Cortex of kidney (tissue), 1 donor: ENCODE results near the gene EXTL1.
"Not testable (repeated sequence)": the region's sequence is repeated elsewhere in the genome, so short reads cannot be mapped to it uniquely, and the experiment has no call there.

ENCODE experiments used
- DNase-seq: peaks from one replicate; lab custom pipeline; 2025; lab: John Stamatoyannopoulos, UW

EXTL1 gene, protein sequence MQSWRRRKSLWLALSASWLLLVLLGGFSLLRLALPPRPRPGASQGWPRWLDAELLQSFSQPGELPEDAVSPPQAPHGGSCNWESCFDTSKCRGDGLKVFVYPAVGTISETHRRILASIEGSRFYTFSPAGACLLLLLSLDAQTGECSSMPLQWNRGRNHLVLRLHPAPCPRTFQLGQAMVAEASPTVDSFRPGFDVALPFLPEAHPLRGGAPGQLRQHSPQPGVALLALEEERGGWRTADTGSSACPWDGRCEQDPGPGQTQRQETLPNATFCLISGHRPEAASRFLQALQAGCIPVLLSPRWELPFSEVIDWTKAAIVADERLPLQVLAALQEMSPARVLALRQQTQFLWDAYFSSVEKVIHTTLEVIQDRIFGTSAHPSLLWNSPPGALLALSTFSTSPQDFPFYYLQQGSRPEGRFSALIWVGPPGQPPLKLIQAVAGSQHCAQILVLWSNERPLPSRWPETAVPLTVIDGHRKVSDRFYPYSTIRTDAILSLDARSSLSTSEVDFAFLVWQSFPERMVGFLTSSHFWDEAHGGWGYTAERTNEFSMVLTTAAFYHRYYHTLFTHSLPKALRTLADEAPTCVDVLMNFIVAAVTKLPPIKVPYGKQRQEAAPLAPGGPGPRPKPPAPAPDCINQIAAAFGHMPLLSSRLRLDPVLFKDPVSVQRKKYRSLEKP

DNA sequence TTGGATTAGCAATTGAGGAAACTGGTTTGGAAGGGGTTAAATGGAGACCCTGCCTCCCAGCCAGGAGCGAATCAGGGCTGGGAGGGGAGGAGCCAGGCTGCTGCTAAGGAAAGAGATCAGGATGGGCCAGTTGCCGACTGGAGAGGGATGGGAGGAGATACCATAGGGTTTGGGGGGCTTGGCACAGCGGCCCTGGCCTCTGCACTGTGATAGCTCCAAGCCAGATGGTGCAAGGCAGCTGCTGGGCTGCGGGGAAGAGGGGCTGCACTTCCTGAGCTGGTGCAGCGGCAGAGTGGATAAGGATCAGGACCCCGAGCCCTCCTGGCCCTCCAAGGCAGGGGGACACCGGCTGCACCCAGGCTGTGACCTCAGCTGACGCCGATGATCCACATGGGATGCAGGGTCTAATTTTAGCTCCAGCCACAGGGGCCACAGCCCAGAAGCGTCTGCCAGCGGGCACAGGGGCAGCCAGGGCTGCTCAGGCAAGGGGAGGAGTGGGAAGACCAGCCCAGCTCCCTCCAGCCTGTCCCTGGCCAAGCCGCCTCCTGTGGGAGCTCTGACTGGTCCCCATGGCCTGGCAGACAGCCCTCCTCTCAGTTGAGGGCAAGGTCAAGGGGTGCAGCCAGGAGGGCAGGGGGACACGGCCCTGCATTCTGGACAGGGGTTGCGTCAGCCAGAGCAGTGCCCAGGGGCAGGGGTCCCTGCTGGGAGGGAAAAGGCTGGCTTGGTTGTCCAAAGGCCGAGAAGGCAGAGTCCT lies at the start of gene EXTL1:
EXTL1 (plus strand) TSS at position 129 of the 757 bp plus-strand sequence. CDS start 872 bp downstream, outside the sequence.
- no peak for DNase-seq

- no peak for DNase-seq
Observed at GRCh38 chr1:25971811-25972180, 49.8 kb upstream of the EXTL1 start.

DNA sequence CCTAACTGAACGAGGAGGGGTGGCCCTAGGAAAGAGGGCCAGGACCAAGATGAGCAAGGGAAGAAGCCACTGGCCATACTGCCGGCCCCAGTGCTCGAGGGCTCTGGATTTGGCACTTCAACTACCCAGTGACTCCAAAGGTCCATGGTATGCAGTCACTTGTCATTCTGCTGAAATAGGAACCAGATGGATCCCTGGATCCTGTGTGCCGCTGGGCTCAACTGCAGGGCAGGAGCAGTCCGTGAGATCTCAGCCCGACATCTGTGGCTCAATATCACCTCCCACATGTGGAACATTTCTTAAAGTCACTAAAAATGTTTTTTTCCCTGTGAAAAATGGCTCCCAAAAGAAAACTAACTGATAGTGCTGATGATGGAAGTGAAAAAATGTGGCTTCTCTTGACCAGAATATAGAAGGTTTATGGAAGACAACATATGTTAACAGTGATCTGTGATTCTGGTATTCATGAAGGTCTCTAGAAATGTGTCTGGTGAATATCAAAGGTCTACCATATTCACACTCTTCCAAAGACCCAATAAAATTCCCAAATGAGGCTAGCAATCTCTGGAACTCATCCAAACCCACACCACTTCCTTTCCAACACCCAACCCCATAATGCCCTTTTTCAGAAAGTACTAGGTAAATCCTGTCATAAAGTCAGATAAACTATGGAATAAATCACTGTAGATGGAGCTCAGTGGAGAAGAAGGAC lies 47.8 kb upstream of the EXTL1 start:
- DNase-seq = no peak

DNA sequence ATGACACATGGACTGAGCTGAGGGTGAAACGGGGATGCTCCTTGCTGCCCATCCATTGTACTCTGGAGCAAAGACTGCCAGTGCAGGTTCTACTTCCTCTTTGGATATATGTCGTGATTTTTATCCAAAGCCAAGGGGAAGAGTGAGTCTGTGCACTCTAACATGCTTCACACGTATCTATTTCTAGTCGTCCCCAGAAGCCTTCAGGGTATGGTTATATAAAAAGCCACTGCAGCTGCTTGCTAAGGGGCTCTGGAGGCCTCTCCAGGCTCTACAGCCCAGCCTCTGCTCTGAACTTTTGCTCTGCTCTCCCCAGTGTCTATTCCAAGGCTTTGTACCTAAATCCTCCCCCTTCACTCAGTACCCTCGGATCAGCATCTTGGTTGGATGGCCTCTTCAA lies 43.8 kb upstream of the EXTL1 start:
- no peak for DNase-seq

- DNase-seq = no peak
Observed at GRCh38 chr1:25978403-25978802, 43.2 kb upstream of the EXTL1 start.

DNA sequence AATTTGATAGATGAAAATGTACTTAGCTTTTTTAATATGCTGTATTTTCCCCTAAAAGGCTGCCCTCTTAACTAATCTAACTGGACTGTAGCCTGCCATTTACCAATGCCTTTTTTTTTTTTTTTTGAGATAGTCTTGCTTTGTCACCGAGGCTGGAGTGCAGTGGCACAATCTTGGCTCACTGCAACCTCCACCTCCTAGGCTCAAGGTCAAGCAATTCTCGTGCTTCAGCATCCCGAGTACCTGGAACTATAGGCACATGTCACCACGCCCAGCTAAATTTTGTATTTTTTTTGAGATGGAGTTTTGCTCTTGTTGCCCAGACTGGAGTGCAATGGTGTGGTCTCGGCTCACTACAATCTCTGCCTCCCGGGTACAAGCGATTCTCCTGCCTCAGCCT lies 42.4 kb upstream of the EXTL1 start:
- no peak for DNase-seq

DNA sequence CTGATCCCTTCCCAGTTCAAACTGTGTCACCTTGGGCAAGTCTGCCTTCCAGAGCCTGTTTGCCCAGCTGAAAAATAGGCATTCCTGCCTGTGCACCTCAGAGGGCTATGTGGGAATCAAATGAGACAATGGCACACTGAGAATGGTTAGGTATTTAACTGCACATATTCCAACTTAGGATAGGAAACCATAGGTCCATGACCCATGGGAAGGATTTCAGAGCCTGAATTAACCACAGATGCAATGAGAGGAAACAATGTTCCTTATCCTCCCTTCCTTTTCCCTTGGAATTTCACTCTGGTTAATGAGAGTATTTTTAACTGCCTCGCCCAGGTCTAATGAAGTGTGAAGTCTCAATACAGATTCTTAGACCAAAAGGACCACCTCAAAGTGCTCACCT lies 36.4 kb upstream of the EXTL1 start:
- DNase-seq = no peak

DNA sequence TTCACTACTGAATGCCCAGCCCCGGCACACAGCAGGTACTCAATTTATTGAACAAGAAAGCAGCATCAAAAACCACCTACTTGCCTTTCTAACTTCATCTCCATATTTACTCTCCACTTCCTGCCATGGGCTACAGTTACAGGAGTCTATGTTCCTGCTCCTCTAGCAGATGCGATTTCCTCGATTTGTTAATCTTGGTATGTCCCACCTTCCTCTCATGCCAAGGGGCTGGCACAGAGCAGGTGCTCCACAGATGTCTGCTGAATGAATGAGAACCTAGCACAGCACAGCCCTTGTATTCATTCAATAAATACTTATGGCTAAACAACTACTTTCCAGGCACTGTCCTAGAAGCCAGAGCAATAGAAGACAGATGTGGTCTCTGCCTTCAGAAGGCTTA lies 35.9 kb upstream of the EXTL1 start:
- DNase-seq = no peak

- not testable (repeated sequence) for DNase-seq
Observed at GRCh38 chr1:25986773-25987172, 34.8 kb upstream of the EXTL1 start.

DNA sequence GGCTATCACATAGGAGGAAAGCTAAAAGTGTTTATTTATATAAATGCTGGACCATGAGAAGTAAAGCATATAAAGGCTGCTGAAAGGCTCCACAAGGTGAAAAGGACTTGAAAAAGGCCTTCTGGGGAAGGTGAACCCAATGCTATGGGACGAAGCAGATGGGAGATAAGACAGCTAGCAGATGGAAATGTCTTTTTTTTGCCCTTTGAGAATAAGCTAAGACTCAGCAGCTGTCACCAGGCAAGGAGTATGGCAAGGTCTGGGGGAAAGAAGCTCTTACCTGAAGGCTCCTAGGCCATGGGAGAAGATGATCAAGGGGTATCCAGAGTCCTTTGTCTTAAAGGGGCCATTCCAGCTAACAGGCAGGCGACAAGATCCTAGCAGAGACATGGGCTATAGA lies 33.6 kb upstream of the EXTL1 start:
- no peak for DNase-seq

- DNase-seq = no peak
Observed at GRCh38 chr1:25989440-25990234, 31.9 kb upstream of the EXTL1 start.

- DNase-seq = no peak
Observed at GRCh38 chr1:25990251-25990650, 31.3 kb upstream of the EXTL1 start.

GRCh38 chr1:25990702-25991395 lies 30.7 kb upstream of the EXTL1 start:
- no peak for DNase-seq

DNA sequence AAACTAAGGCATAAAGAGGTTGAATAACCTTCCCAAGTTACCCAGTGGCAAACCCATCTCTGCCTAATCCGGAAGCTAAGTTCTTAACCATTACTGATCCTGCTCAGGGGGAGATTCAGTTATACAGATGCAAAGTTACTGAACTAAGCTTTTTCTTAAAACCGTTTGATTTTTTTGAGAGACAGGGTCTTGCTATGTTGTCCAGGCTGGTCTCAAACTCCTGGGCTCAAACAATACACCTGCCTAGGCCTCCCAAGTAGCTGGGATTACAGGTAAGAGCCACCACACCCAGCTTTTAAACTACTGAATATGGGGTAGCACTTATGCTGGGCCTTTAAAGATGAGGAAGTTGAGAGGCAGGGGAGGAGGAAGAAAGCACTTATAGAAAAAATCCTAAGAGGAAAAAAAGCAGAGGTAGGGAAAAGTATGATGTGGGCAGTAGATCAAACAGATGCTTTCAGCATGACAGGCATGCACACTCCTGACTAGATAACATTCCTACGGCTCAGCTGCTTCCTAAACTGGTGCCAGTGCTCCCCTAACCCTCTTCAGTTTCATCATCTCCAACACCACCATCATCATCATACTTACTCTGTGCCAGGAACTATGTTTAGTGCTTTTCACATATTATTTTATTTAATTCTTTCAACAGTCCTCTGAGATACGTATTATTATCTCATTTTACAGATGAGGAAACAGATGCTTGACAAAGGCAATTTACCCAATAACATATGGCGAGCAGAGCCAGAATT lies 29.5 kb upstream of the EXTL1 start:
- no peak for DNase-seq

DNA sequence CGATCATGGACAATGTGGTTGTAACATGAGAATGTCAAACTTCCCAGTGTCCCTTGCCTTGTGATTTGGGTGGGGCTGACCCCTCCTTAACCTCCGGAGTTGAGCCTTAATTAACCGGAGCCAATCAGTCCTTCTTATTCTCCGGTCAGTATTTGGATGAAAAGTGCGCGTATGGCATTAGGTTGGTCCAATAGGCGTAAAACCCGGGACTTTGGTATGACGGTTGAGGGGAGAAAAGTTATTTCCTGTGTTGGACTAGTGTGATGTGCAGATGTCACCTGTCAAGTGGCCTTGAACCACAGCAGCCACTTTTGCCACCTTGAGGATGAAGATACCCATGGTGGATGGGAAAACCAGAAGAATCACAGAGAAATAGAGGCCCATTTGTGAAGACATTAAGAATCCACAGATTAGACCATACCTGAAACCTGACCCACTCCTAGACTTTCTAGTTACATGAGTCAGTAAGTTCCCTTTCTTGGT lies 28.8 kb upstream of the EXTL1 start:
- DNase-seq = no peak

DNA sequence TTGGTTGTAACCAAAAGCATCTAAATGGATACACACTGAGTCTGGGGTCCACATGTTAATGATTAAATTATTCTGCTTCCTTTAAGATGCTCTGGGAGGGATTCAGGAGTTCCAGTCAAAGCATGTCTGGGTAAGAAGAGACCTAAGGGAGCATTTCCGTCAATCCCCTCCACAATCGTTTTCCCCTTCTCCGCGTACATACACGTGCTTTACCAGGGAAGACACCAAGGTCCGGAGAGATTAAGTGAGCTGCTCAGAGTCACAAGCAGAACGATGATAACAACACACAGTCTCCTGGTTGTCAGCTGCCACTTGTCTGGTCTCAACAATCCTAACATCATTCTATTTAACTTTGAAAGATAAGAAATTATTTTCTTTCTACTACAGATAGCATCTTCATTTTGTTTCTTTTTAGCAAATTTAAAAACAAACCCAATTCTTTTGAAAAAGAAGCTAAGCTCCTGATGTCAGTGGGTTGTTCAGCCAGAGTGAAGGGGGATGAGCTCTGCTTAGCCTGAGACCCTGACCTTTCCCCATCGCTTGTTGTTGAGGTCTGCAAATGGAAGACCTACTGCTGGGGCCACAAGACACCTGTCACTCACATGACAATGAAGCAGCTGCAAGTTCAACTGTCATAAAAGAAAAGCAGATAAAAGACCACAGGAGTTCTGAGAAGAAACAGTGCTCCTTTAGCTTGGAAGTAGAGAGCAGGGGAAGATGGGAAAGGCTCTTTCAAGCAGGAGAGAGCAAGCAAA lies 28.2 kb upstream of the EXTL1 start:
- DNase-seq = no peak

DNA sequence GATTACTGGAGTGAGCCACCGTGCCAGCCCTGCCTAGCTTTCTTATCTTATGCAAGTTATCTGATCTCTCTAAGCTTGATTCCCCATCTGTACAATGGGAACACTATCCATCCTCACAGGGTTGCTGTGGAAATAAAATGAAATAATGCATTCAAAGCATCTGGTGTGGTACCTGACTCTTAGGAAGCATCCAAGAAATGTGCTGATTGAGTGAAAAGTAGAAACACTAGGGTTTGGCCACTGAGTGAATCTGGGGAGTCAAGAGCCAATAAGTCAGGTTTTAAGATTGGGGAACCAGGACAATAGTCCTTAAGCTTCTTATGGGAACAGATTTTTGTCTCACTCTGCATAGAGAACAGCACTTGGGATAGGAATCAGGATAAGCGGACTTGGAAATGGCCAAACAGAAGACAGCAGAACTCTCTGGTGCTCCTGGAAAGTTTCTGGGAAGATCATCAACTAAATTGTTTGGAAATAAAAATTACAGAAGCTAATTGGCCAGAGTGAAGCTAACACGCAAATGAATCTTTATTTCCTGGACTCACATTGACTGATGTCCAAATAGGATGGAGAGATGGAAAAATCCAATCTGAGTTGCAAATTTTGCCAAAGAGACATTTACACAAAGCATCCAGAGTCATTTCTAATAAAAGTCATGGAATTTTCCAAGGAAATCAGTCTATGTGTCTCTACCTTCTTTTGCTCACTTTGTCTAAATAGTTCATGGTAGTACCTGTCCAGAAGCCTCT lies 27.0 kb upstream of the EXTL1 start:
- no peak for DNase-seq
